Activated B cell treated with CpG ODN at 0.5 μM for 24 hours (primary cell): Measurements from ENCODE around the gene ADISSP. TPM values are rescaled to one million over a fixed set of nuclear protein-coding genes. Genes with fewer than 3 reads are reported as not detected.

Source experiments
- ATAC-seq: fragments of 200-7000 bp; cut with Tn5 transposase; one replicate; pipeline ENCODE4 v1.10.0; 2021; ENCODE audit warnings: low read depth, mild to moderate bottlenecking, moderate library complexity
- CTCF ChIA-PET: fragments of 350-600 bp; sonication (Branson Sonifier 250); formaldehyde crosslinking; loops from one replicate; lab custom pipeline; 2021; ENCODE audit warnings: antibody characterized with exemption; lab: Charles Lee
- POLR2A ChIA-PET: fragments of 350-600 bp; sonication (Branson Sonifier 250); formaldehyde crosslinking; loops from one replicate; lab custom pipeline; 2021; ENCODE audit warnings: antibody characterized with exemption; lab: Charles Lee
- DNase-seq: peaks from one replicate; pipeline ENCODE4 v3.0.0; 2022
- H3K27ac Mint-ChIP-seq: one replicate; pipeline ENCODE4 v1.8.0; 2020; ENCODE audit warnings: mixed read lengths
- H3K27me3 Mint-ChIP-seq: one replicate; pipeline ENCODE4 v1.8.0; 2021; ENCODE audit warnings: mixed read lengths
- H3K36me3 Mint-ChIP-seq: one replicate; pipeline ENCODE4 v1.8.0; 2021; ENCODE audit warnings: low read depth, mixed read lengths
- H3K4me1 Mint-ChIP-seq: one replicate; pipeline ENCODE4 v1.8.0; 2021; ENCODE audit warnings: mixed read lengths
- H3K4me3 Mint-ChIP-seq: one replicate; pipeline ENCODE4 v1.8.0; 2020; ENCODE audit warnings: mild to moderate bottlenecking, mixed read lengths
- H3K9me3 Mint-ChIP-seq: one replicate; pipeline ENCODE4 v1.8.0; 2020; ENCODE audit warnings: mixed read lengths
- CTCF ChIP-seq: fragments of 200-600 bp; IDR thresholded peaks from one replicate; pipeline ENCODE4 v1.8.0; 2022; ENCODE audit warnings: antibody characterized with exemption, mild to moderate bottlenecking
- intact Hi-C: fragments of 100-400 bp; cut with micrococcal nuclease; formaldehyde crosslinking; loops from one replicate; pipeline ENCODE4 v1.15.1; 2024
- total RNA-seq: library from RNA; stranded (reverse); gene quantifications from 2 replicates; pipeline ENCODE4 v1.2.3, GENCODE V29; 2022

Gene ADISSP
- total RNA-seq: 29.9 and 31.1 TPM in 2 replicates

- POLR2A ChIA-PET: interaction anchor here (0.6 to 2.7 kb wide), 17 partner anchors 11 to 1116 kb away, joined by 3 to 45 read pairs (median 6); partner anchors contain the start of genes AP5S1, CDC25B, CENPB and NOP56
- intact Hi-C loops: loop anchor here (1.0 to 10.0 kb wide), 14 partner anchors 10 to 720 kb away; partner anchors contain the start of genes AP5S1, ATRN, CENPB and DDRGK1
- H3K4me3 Mint-ChIP-seq: peak within 1 kb of the TSS; percentile 90
- peak within 1 kb of the TSS; percentile 94 for H3K27ac Mint-ChIP-seq
- TF ChIP-seq CTCF: no peak
- no peaks in the 10 kb centered on the region for H3K9me3 Mint-ChIP-seq
- H3K4me1 Mint-ChIP-seq: peaks cover 26% of the 10 kb centered on the region
- CTCF ChIA-PET: interaction anchor here (1.3 to 3.6 kb wide), 8 partner anchors 10 to 91 kb away, joined by 3 to 32 read pairs (median 10); partner anchors contain the start of genes AP5S1 and CENPB
- peak; percentile 95 for DNase-seq
- ATAC-seq: peak; percentile 86
- H3K36me3 Mint-ChIP-seq: peaks cover 1% of the 10 kb centered on the region
- H3K27me3 Mint-ChIP-seq: peaks cover 3% of the 10 kb centered on the region
Measured at GRCh38 chr20:3767427-3768341, at the start of gene ADISSP. Gene ADISSP (minus strand): TSS chr20:3767753. CDS start chr20:3760100, 7,653 bp downstream.

GRCh38 chr20:3815703-3816315 lies 48.3 kb upstream of the ADISSP start:
- no peak overlapping the region for H3K4me3 Mint-ChIP-seq

GRCh38 chr20:3814928-3815495 lies 47.5 kb upstream of the ADISSP start:
- intact Hi-C loops: no loop called here
- POLR2A ChIA-PET: interaction anchor here (1.2 kb wide), 1 partner anchor 28 kb away, joined by 3 read pairs; the partner anchor contains the start of gene CENPB
- Mint-ChIP-seq H3K9me3 (no peaks in the 10 kb centered on the region), H3K27ac (no peak overlapping the region), H3K4me3 (no peak overlapping the region), H3K27me3 (no peaks in the 10 kb centered on the region), H3K36me3 (no peaks in the 10 kb centered on the region), H3K4me1 (peaks cover 23% of the 10 kb centered on the region)
- DNase-seq (no peak), ATAC-seq (no peak)
- CTCF ChIA-PET: no interaction called here
- TF ChIP-seq CTCF: no peak

More at GRCh38 chr20:3815703-3816315, 48.3 kb upstream of the ADISSP start:
- Mint-ChIP-seq H3K27ac (no peak overlapping the region), H3K9me3 (no peaks in the 10 kb centered on the region), H3K4me1 (peaks cover 24% of the 10 kb centered on the region), H3K36me3 (no peaks in the 10 kb centered on the region), H3K27me3 (no peaks in the 10 kb centered on the region)
- DNase-seq: no peak
- TF ChIP-seq CTCF: no peak
- intact Hi-C loops: no loop called here
- ChIA-PET CTCF (no interaction called here), POLR2A (interaction anchor here (0.7 to 1.2 kb wide), 2 partner anchors 16 to 29 kb away, joined by 3 to 8 read pairs; partner anchors contain the start of gene CENPB)
- no peak for ATAC-seq

- DNase-seq (no peak), ATAC-seq (no peak)
- H3K9me3 Mint-ChIP-seq: no peaks in the 10 kb centered on the region
- peaks cover 15% of the 10 kb centered on the region for H3K4me1 Mint-ChIP-seq
- no peaks in the 10 kb centered on the region for H3K27me3 Mint-ChIP-seq
- ChIA-PET POLR2A (interaction anchor here (0.6 to 0.7 kb wide), 4 partner anchors 10 to 22 kb away, joined by 3 to 11 read pairs (median 3); no protein-coding TSS in a partner anchor), CTCF (interaction anchor here (1.3 kb wide), 1 partner anchor 28 kb away, joined by 3 read pairs; the partner anchor contains the start of gene CENPB)
- TF ChIP-seq CTCF: no peak
- intact Hi-C loops: no loop called here
- H3K27ac Mint-ChIP-seq: no peak overlapping the region
- no peak overlapping the region for H3K4me3 Mint-ChIP-seq
- H3K36me3 Mint-ChIP-seq: no peaks in the 10 kb centered on the region
Measured at GRCh38 chr20:3813848-3814581, 46.5 kb upstream of the ADISSP start.
